Measurements from ENCODE around the gene ITGA1. TPM values are rescaled to one million over a fixed set of nuclear protein-coding genes. Genes with fewer than 3 reads are reported as not detected.

The ITGA1 gene
- total and polyA plus RNA-seq, 2 of the 8 experiments (the other 6 are each of a cell fraction or from before 2014, with no cell fraction given) = 2.3 to 9.0 TPM

DNA sequence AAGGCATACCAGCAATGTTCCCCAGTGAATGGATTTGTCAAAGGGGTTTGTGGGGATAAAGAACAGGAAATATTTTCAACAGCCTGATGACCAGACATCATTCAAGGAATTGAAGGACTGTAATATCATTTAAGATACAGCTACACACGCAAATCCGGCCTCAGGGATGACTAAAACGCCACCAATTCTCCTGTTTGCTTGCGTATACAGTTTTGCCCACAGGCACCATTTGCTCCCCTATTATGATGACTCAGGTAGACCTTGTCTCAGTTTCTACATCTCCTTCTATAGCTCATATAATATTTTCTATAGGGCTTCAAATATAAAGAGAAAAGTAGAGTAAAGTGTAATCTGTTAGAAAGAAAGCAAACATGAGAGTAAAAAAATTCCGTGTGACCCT is 29.7 kb upstream of the ITGA1 start:
- no peaks in the 10 kb centered on the region for H4K20me1 ChIP-seq (replicated peaks in 1 of 2; ENCODE audit: control insufficient read depth in 1 of 2, insufficient read depth in 2 of 2, low read length in 2 of 2)
- no peaks in the 10 kb centered on the region for H3K79me2 ChIP-seq (ENCODE audit: control insufficient read depth in 1 of 2, insufficient read depth in 2 of 2, low read length in 2 of 2)
- H4K8ac ChIP-seq (ENCODE audit: extremely low read depth, insufficient read depth, low read length) = no peak overlapping the region
- H3K4me3 ChIP-seq (ENCODE audit: extremely low read depth in 1 of 4, insufficient read depth in 2 of 4, low read depth in 3 of 4, low read length in 4 of 4) = no peak overlapping the region
- no peak overlapping the region for H3K14ac ChIP-seq (ENCODE audit: insufficient read length)
- ChIA-PET CTCF (ENCODE audit: partially characterized antibody) (interaction anchor here (0.6 to 1.2 kb wide), 4 partner anchors 19 to 65 kb away, joined by 3 to 6 read pairs (median 3); no protein-coding TSS in a partner anchor), POLR2A (ENCODE audit: partially characterized antibody) (no interaction called here)
- H3K27ac ChIP-seq (ENCODE audit: low read depth, low read length) = no peak overlapping the region
- H3K23ac ChIP-seq (ENCODE audit: insufficient read length) = no peak overlapping the region
- no peak overlapping the region for H2BK15ac ChIP-seq (ENCODE audit: low read length)
- no peak overlapping the region for H3K18ac ChIP-seq (ENCODE audit: extremely low read depth, low read length)
- H3K4me2 ChIP-seq (ENCODE audit: insufficient read depth in 1 of 2, low read depth in 2 of 2, low read length in 2 of 2) = no peak overlapping the region
- H3K56ac ChIP-seq (replicated peaks; ENCODE audit: insufficient read length, low read depth, low read length) = no peak overlapping the region
- no peak overlapping the region for H2AFZ ChIP-seq (ENCODE audit: low read length)
- peaks cover 2% of the 10 kb centered on the region; the same call in 1 of the 2 replicates for H3K23me2 ChIP-seq (ENCODE audit: low read depth, low read length)
- no peak overlapping the region for H4K91ac ChIP-seq (replicated peaks; ENCODE audit: insufficient read length, low read length)
- TF ChIP-seq CEBPB (IDR thresholded peaks at IDR 0.05; ENCODE audit: low read depth, low read length) (no peak), NRF1 (IDR thresholded peaks at IDR 0.05; ENCODE audit: low read depth, low read length) (no peak), EP300 (IDR thresholded peaks at IDR 0.05; ENCODE audit: borderline replicate concordance in 1 of 2, low read depth in 2 of 2, low read length in 2 of 2) (no peak), TAF1 (IDR thresholded peaks at IDR 0.05; ENCODE audit: low read depth, low read length) (no peak), TAF7 (optimal IDR thresholded peaks at IDR 0.05; ENCODE audit: borderline replicate concordance, low read depth, low read length) (no peak), ASH2L (IDR thresholded peaks at IDR 0.05; ENCODE audit: low read length) (no peak), JUND (IDR thresholded peaks at IDR 0.05; ENCODE audit: low read length) (no peak), TEAD4 (IDR thresholded peaks at IDR 0.05; ENCODE audit: low read depth, low read length) (no peak), TCF12 (IDR thresholded peaks at IDR 0.05; ENCODE audit: low read depth, low read length) (no peak), HDAC6 (IDR thresholded peaks at IDR 0.05; ENCODE audit: low read depth, low read length) (no peak), GABPA (IDR thresholded peaks at IDR 0.05; ENCODE audit: borderline replicate concordance, insufficient read depth, low read length) (no peak), EZH2 (IDR thresholded peaks at IDR 0.05; ENCODE audit: low read depth, low read length, severe bottlenecking) (no peak), YY1 (IDR thresholded peaks at IDR 0.05; ENCODE audit: low read depth, low read length) (no peak)
- no peaks in the 10 kb centered on the region for H3K36me3 ChIP-seq (ENCODE audit: control insufficient read depth in 2 of 4, insufficient read depth in 4 of 4, low read length in 3 of 4)
- H2BK20ac ChIP-seq (ENCODE audit: low read length) = no peak overlapping the region
- no peak overlapping the region for H3K4ac ChIP-seq (replicated peaks; ENCODE audit: insufficient read length, low read depth, low read length)
- no peak overlapping the region for H3K9ac ChIP-seq (replicated peaks in 1 of 4; ENCODE audit: extremely low read depth in 1 of 4, low read depth in 3 of 4, low read length in 3 of 4)
- H3K27me3 ChIP-seq (replicated peaks in 1 of 4; ENCODE audit: control insufficient read depth in 3 of 4, extremely low read depth in 1 of 4, insufficient read depth in 3 of 4, low read length in 3 of 4) = no peaks in the 10 kb centered on the region
- no peak overlapping the region for H2BK12ac ChIP-seq (ENCODE audit: low read depth, low read length)
- 98% methylated on average over 5 of the region's 5 CpGs; no CpG with 5 or more reads in 1 of the 2 experiments for WGBS, 2 experiments (ENCODE audit: extremely low coverage in 1 of 2, insufficient coverage in 1 of 2, insufficient read length in 1 of 2, insufficient replicate concordance in 2 of 2, low coverage in 1 of 2, low lambda C conversion rate in 2 of 2, missing lambda C conversion rate in 1 of 2)
- no peak overlapping the region for H2BK120ac ChIP-seq (replicated peaks; ENCODE audit: low read depth, low read length)
- no peak overlapping the region for H2AK5ac ChIP-seq (ENCODE audit: low read depth, low read length)
- H3K9me3 ChIP-seq (ENCODE audit: insufficient read depth in 2 of 2, low read depth in 1 of 2, low read length in 1 of 2) = no peaks in the 10 kb centered on the region
- H4K5ac ChIP-seq (ENCODE audit: insufficient read length, low read depth, low read length) = no peak overlapping the region
- H2BK5ac ChIP-seq (ENCODE audit: low read depth, low read length) = no peak overlapping the region
- H3K79me1 ChIP-seq (ENCODE audit: low read depth, low read length) = no peaks in the 10 kb centered on the region
- FAIRE-seq (no peak), DNase-seq (ENCODE audit: low read depth in 1 of 2, low spot score in 2 of 2) (no peak)
- H3K4me1 ChIP-seq (replicated peaks in 1 of 4; ENCODE audit: control insufficient read depth in 3 of 4, insufficient read depth in 4 of 4, low read length in 3 of 4) = no peaks in the 10 kb centered on the region
